HG03520 (cell line): ENCODE measurements around the gene NFIC.
"Not testable (repeated sequence)": the region's sequence is repeated elsewhere in the genome, so short reads cannot be mapped to it uniquely, and the experiment has no call there.

Source experiments
- ATAC-seq: cut with Tn5 transposase; IDR thresholded peaks from one replicate; pipeline ENCODE4 v1.9.1; 2021; ENCODE audit warnings: mild to moderate bottlenecking, moderate library complexity; ENCODE audit not compliant: unreplicated experiment

NFIC gene

GRCh38 chr19:3415695-3416094 is 49.3 kb downstream of the NFIC start:
- ATAC-seq, result no peak

DNA sequence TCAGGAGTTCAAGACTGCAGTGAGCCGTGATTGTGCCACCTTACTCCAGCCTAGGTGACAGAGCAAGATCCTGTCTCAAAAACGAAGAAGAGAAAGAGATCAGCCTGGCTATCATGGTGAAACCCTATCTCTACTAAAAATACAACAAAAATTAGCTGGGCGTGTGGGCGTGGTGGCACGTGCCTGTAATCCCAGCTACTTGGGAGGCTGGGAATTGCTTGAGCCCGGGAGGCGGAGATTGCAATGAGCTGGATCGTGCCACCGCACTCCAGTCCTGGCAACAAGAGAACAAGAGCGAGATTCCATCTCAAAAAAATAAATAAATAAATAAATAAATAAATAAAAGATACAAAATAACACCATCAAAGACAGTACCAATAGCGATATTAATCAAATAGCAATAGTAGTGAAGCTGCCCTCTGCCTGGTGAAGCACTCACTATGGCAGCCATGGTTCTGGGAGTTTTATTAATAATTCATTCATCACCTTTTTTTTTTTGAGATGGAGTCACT is 53.9 kb downstream of the NFIC start:
- no peak for ATAC-seq

- no peak for ATAC-seq
Observed at GRCh38 chr19:3420909-3421619, 54.7 kb downstream of the NFIC start.

- ATAC-seq, result not testable (repeated sequence)
Observed at GRCh38 chr19:3421656-3422055, 55.3 kb downstream of the NFIC start.

DNA sequence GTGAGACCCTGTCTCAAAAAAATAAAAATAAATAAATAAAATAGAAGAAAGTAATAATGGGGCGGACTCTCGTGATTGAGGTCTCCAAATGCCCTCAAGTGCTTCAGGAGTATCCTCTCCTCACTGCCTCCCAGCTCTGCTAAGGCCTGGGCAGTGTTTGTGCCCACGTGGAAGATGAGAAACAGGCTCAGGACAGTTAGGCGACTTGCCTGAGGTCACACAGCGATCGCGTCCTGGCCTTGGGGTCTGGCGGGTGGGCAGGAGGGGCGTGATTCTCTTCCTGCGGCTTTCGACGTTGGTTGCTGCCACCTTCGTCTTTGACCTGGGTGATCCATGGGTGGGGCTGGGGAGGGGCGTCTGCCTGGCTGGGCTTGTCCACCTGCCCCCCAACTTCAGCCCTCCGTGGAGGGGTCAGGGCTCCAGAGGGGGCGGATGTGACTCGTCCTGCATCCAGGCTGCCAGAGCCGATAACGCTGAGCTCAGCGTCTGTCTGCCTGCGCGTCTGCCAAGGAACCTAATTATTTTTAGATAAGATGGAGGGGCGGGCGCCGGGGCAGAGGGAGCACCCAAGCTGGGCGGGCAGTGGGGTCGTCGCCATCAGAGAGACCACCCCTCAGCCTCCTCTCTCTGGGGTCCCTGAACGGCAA is 56.9 kb downstream of the NFIC start:
- no peak for ATAC-seq

DNA sequence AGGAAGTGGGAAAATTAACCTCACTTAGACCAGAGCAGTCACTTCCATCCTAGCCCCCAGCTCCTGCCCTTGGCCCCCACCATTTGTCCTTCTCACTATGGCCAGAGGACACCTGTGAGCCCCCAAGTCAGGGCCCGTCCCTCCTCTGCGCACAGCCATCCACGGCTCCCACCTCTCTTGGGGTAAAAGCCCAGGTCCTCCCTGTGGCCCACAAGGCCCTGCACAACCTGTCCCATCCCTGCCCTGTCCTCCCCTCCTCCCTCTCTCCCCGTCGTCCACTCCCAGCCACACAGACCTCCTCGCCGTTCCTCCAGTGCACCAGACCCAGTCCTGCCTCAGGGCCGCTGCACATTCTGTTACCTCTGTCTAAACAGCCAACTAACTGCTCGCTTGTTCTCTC is 60.0 kb downstream of the NFIC start:
- ATAC-seq, result no peak

DNA sequence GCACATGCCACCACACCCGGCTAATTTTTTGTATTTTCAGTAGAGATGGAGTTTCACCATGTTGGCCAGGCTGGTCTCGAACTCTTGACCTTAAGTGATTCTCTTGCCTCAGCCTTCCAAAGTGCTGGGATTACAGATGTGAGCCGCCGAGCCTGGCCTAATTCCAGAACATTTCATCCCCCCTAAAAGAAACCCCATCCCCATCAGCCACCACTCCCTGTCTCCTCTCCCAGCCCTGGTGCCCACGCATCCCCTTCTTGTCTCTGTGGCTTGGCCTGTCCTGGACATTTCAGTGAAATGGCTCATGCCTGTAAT is 63.9 kb downstream of the NFIC start:
- not testable (repeated sequence) for ATAC-seq

GRCh38 chr19:3431760-3432397 is 65.5 kb downstream of the NFIC start:
- no peak for ATAC-seq

DNA sequence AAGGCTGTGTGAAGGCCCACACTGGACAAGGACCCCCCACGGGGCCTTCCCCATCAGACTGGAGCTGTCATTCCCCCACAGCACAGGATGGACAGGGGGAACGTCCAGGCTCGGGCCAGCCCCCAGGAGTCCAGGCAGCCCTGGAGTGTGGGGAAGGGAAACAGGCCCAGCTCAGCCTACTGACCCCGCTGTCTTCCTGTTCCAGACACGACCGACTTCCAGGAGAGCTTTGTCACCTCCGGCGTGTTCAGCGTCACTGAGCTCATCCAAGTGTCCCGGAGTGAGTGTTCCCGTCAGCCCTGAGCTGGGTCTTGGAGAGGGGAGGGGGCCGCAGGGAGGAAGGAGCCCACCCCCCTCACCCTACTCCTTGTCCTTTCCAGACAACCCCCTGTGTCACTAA is 66.9 kb downstream of the NFIC start:
- ATAC-seq, result no peak

GRCh38 chr19:3433805-3434540 is 67.6 kb downstream of the NFIC start:
- ATAC-seq, result no peak

- ATAC-seq, result peak; percentile 80
Observed at GRCh38 chr19:3434630-3435553, 68.5 kb downstream of the NFIC start.

DNA sequence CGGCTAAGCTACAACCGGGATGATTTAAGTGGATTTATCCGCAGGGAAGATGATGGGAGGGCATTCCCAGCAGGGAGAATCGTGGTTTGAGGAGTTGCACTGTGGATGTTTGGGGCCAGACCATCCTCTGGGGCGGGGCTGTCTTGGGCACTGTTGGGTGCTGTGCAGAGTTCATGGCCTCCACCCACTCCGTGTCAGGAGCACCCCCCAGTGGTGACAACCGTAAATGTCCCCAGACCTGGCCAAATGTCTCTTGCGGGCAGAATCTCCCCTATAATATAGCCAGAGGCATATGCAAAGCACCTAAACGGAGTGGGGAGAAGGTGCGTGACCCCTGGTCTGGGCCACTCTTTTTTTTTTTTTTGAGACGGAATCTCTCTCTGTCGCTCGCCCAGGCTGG is 73.7 kb downstream of the NFIC start:
- ATAC-seq, result no peak

GRCh38 chr19:3441089-3441985 is 75.0 kb downstream of the NFIC start:
- no peak for ATAC-seq

GRCh38 chr19:3441986-3442329 is 75.6 kb downstream of the NFIC start:
- no peak for ATAC-seq

DNA sequence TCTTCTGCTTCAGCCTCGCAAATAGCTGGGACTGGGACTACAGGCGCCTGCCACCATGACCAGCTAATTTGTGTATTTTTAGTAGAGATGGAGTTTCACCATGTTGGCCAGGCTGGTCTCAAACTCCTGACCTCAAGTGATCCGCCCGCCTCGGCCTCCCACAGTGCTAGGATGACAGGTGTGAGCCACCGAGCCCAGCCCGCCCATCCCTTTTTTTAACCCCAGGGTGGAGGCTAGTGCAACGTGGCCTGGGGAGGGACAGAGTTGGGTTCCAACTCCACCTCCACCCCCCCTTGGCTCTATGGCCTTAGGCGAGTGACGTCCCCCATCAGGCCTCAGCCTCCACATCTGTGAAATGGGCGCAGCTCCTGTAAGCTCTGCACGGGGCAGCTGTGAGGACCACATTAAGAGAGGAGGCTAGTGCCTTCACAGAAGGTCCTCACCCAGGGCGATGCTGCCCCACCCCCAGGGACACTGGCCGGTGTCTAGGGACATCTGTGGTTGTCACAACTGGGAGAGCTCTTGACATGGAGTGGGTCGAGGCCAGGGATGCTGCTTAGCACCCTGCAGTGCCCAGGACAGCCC is 76.2 kb downstream of the NFIC start:
- ATAC-seq, result no peak

DNA sequence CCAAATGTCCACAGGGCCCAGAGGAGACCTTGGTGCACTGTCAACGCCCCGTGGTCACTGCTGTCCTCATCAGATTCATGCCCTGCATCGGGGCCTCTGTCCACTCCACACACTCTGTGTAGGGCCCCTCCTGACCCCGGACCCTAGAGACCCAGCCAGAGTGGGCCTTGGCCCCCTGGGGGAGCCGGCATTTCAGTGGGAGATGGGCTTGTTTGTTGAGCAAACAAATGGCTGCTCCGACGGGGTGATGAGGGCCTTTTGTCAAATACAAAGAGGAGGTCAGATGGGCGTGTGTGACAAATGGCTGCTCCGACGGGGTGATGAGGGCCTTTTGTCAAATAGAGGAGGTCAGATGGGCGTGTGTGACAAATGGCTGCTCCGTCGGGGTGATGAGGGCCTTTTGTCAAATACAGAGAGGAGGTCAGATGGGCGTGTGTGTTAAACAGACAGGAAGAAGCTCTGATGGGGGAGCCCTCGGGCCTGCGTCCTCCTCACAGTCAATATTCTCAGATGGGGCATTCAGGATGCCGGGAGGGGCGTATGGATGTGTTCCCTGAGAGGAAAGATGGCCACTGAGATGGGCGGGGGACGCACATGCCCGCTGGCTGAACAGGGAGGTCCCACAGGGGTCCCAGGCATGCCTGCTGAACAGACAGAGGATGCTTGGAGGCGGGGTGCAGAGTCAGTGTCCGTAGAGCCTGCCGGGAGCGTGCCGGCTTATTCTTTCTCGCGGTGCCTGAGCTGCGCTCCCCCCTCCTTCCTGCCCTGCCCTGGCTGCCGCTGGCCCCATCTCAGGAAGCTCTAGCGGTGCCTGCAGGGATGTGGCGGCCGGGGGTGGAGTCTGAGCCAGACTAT is 77.7 kb downstream of the NFIC start:
- no peak for ATAC-seq

DNA sequence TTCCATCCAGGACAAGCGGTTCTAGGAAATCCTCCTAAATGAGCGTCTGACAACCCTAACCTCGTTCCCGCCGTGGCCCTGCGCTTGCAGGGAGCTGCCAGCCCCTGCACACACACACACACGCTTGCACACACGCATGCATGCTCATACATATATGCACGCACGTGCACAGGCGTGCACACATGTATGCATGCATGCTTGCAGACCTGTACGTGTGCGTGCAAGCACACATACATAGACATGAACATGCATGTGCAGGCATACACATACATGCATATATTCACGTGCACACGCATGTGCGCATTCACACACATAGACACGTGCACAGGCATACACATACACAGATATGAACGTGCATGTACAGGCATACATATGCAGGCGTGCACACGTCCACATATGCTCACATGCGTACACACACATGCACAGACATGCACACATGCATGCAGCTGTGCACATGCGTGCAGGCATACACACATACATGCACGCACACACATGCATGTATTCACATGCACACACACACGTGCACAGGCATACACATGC is 78.4 kb downstream of the NFIC start:
- no peak for ATAC-seq

GRCh38 chr19:3446657-3447056 is 80.3 kb downstream of the NFIC start:
- ATAC-seq, result not testable (repeated sequence)
